NCI-H748 treated with DMSO at 0.1 percent for 48 hours (cell line): Measurements from ENCODE around the gene WDR27.
"Not testable (repeated sequence)": the region's sequence is repeated elsewhere in the genome, so short reads cannot be mapped to it uniquely, and the experiment has no call there.

Experiments used
- DNase-seq: peaks from one replicate; lab custom pipeline; 2025; lab: John Stamatoyannopoulos, UW

Gene WDR27

DNA sequence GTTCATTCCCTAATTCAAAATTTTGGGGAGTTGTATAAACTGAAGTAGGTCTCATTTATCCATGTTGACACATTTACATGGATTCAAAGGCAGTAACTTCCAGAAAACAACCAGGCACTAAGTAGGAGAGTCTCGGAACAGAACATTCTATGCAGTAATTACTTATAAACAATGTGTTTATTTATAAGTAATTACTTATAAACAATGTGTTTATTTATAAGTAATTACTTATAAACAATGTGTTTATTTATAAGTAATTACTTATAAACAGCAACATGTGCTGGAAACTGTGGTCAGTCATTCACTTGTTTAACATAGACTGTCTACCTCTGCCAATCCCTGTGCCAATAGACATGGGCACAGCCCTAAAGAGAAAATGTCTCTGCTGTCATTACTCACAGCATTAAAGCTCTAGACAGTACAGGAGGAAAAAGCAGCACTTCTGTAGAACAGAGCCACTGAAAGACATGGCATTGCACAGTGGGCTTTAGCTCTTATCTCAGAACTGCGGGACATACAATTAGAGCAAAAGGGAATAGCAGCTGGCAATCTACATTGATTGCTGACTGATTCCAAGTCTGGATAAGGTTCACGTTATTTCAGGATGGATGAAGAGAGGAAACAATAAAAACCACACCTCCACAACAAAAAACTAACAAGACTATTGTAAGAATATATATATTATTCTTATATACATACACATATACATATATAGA lies 188.2 kb downstream of the WDR27 start:
- DNase-seq, result no peak

GRCh38 chr6:169511785-169512184 lies 190.0 kb downstream of the WDR27 start:
- not testable (repeated sequence) for DNase-seq

DNA sequence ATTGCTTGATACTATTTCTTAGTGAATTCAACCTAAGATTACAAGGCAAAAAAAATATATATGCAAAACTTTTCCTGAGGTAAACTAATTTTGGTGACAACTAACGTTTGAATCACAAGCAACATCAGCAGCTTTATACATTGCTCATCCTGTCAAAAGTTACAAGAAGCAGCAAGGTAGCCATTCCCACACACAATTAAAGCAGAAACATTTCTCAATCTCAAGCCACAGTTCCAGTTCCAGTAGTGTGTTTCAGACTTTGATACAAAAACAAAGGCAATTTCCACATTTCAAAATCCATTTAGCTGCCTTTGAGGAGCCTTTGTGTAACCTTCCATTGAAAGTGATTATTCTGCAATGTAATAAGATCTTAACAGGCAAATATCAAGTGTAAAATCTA lies 191.0 kb downstream of the WDR27 start:
- no peak for DNase-seq

GRCh38 chr6:169508452-169508851 lies 193.4 kb downstream of the WDR27 start:
- DNase-seq, result no peak

GRCh38 chr6:169503422-169504152 lies 198.2 kb downstream of the WDR27 start:
- no peak for DNase-seq

GRCh38 chr6:169502445-169502844 lies 199.4 kb downstream of the WDR27 start:
- no peak for DNase-seq

DNA sequence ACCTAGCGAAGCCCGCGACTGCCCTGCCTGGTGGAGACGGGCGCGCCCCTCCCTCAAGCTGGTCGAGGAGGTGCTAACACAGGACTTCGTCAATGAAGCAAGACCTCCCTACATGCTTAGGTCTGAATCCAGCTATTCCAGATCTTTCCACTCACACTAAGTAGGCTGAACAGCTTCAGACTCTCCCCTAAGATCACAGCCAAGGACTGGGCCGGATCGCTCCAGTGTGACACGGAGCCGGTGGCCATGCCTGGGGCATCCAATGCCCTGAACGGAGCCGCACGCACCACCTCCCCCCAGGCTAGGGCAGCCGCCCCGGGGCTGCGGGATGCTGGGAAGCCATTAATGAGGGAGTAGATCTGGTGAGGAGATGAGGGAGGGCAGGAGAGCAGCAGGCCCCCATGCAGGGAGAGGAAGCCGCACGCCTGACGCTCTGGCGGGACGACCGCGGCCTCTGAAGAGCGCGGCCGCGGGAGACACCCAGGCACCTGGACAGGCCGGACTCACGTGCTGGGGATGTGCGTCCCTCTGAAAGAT lies 200.0 kb downstream of the WDR27 start:
- no peak for DNase-seq

DNA sequence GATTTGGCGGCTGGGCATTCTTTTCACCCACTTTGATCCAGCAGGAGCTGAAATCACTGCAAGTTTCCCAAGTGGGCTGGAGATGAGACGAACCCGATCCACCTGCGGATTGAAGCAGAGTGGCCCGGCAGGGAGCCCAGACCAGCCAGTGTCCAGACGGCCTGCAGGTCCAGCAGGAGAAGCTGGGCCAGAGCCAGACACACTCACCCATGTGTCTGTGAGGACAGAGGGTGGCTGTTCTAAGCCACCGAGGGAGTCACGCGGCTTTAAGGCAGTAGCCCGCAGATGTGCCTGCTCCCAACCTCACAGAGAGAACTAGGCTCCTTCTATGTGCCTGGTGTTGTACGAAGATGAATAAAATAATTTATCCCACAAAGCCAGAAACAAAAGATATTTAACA lies 200.7 kb downstream of the WDR27 start:
- no peak for DNase-seq

GRCh38 chr6:169500688-169501087 lies 201.1 kb downstream of the WDR27 start:
- DNase-seq, result no peak

DNA sequence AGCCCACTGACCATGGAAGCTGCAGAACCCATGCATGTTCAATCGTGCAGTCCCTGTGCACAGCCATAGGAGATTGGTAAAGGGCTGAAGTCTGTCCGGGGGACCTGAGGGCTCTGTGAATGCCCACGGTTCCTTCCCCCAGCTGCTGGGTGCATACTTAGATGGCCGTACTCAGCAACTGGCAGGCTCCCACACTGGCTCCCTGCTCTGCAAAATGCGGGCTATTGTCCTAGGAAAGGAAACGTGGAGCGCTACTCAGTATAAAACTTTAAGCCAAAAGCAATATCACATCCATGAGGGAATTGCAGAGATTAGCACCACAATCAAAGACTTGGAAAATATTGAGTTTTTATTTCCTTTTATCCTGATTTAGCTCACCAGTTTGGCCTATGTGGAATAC lies 202.0 kb downstream of the WDR27 start:
- no peak for DNase-seq

GRCh38 chr6:169498916-169499513 lies 202.8 kb downstream of the WDR27 start:
- no peak for DNase-seq

GRCh38 chr6:169495601-169496000 lies 206.2 kb downstream of the WDR27 start:
- no peak for DNase-seq

DNA sequence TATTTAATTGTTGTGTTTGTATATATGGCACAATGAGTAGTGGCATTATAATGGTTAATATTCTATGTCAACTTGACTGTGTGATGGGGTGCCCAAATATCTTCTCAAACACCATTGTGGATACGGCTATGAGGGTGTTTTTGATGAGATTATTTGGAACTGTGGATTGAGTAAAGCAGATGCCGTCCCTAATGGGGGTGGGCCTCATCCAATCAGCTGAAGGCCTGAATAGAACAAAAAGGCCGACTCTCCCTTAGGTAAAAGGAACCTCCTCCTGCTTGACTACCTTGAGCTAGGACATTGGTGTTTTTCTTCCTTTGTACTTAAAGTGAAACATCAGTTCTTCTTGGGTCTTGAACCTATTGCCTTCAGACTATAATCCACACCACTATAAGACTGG lies 207.8 kb downstream of the WDR27 start:
- DNase-seq, result no peak

DNA sequence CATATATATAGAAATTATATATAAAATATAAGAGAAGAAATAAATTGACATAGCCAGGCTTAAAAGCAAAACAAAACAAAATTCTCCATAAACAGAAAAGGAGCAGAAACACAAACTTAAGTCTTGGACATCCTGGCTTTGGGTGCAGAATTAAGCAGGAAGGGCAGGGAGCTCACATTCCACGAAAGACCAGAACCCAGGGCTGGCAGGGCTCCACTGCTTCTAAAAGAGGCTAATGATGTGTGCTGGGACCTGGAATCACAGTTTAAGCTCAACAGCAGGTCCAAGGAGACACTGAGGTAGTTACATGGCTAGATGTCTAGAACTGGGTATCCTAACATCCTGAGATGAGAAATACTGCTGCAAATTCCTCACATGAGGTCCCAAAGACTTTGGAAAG lies 210.3 kb downstream of the WDR27 start:
- no peak for DNase-seq

- DNase-seq, result no peak
Observed at GRCh38 chr6:169490830-169491229, 211.0 kb downstream of the WDR27 start.

- no peak for DNase-seq
Observed at GRCh38 chr6:169490246-169490641, 211.6 kb downstream of the WDR27 start.

GRCh38 chr6:169489563-169490245 lies 212.1 kb downstream of the WDR27 start:
- DNase-seq, result no peak

- no peak for DNase-seq
Observed at GRCh38 chr6:169487579-169488436, 214.0 kb downstream of the WDR27 start.

DNA sequence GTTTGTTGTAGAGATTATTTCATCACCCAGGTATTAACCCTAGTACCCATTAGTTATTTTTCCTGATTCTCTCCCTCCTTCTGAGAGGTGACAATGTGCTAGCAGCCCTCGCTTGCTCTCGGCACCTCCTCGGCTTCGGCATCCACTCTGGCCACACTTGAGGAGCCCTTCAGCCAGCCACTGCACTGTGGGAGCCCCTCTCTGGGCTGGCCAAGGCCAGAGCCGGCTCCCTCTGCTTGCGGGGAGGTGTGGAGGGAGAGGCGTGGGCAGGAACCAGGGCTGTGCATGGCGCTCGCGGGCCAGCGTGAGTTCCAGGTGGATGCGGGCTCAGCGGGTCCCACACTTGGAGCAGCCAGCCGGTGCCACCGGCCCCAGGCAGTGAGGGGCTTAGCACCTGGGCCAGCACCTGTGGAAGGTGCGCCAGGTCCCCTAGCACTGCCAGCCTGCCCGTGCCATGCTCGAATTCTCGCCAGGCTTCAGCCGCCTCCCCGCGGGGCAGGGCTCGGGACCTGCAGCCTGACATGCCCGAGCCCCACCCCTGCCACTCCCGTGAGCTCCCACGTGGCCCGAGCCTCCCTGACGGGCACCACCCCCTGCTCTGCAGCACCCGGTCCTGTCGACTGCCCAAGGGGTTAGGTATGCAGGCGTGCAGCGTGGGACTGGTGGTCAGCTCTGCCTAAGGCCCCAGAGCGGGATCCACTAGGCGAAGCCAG lies 221.9 kb downstream of the WDR27 start:
- DNase-seq, result no peak

- DNase-seq, result no peak
Observed at GRCh38 chr6:169474362-169474761, 227.5 kb downstream of the WDR27 start.

DNA sequence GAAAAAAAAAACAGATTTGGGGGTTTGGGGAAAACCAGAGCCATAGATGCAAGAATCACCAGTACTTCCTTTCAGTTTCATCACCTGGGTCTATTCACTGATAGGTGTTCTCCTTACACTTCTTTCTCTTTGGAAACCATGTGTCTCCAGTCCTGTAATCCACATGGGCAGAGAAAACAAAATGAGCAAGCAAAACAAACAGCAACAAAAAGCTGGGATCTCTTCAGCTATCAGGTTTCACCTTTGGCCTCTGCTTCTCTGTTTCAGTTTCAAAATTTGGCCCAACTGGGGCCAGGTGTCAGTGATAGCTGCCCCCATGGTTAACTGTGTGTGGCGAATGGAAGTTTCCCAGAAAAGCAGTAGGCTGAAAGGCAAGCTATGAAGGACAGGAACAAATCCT lies 228.2 kb downstream of the WDR27 start:
- no peak for DNase-seq
